ENCODE results near the gene TSC22D4.

DNA sequence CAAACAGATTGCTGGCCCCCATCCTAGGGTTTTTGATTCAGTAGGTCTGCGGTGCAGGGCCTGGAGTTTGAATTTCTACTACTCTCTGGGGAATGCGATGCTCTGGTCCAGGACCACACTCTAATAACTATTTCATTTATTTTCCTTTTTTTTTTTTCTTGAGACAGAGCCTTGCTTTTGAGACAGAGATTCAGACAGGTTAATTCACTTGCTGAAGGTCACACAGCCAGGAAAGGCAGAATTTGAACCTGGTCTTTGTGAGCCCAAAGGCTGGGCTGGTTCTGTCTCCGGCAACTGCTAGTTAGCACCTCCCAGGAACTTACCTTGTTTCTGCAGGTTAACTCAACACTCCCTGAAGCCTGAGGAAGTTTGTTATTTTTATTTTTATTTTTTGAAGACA is 26.5 kb downstream of the TSC22D4 start:
- TF ChIP-seq, protein P1, sequence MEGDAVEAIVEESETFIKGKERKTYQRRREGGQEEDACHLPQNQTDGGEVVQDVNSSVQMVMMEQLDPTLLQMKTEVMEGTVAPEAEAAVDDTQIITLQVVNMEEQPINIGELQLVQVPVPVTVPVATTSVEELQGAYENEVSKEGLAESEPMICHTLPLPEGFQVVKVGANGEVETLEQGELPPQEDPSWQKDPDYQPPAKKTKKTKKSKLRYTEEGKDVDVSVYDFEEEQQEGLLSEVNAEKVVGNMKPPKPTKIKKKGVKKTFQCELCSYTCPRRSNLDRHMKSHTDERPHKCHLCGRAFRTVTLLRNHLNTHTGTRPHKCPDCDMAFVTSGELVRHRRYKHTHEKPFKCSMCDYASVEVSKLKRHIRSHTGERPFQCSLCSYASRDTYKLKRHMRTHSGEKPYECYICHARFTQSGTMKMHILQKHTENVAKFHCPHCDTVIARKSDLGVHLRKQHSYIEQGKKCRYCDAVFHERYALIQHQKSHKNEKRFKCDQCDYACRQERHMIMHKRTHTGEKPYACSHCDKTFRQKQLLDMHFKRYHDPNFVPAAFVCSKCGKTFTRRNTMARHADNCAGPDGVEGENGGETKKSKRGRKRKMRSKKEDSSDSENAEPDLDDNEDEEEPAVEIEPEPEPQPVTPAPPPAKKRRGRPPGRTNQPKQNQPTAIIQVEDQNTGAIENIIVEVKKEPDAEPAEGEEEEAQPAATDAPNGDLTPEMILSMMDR (conservative IDR thresholded peaks at IDR 0.05; ENCODE audit: low read depth in 2 of 2) = no peak
- TF ChIP-seq POLR2AphosphoS5 (IDR thresholded peaks at IDR 0.05; ENCODE audit: low read depth) (no peak), EZH2 (IDR thresholded peaks at IDR 0.05; ENCODE audit: low read depth, unreplicated experiment) (no peak), ZNF114 (CRISPR knock-in tag; IDR thresholded peaks at IDR 0.05) (no peak), EZH2phosphoT487 (IDR thresholded peaks at IDR 0.05; ENCODE audit: unreplicated experiment) (no peak), CREB1 (CRISPR knock-in tag; IDR thresholded peaks at IDR 0.05; ENCODE audit: low read depth) (no peak), JUNB (IDR thresholded peaks at IDR 0.05; ENCODE audit: unreplicated experiment) (no peak), STAT1 (IDR thresholded peaks at IDR 0.05; ENCODE audit: unreplicated experiment) (no peak)
- TF ChIP-seq, protein P2, sequence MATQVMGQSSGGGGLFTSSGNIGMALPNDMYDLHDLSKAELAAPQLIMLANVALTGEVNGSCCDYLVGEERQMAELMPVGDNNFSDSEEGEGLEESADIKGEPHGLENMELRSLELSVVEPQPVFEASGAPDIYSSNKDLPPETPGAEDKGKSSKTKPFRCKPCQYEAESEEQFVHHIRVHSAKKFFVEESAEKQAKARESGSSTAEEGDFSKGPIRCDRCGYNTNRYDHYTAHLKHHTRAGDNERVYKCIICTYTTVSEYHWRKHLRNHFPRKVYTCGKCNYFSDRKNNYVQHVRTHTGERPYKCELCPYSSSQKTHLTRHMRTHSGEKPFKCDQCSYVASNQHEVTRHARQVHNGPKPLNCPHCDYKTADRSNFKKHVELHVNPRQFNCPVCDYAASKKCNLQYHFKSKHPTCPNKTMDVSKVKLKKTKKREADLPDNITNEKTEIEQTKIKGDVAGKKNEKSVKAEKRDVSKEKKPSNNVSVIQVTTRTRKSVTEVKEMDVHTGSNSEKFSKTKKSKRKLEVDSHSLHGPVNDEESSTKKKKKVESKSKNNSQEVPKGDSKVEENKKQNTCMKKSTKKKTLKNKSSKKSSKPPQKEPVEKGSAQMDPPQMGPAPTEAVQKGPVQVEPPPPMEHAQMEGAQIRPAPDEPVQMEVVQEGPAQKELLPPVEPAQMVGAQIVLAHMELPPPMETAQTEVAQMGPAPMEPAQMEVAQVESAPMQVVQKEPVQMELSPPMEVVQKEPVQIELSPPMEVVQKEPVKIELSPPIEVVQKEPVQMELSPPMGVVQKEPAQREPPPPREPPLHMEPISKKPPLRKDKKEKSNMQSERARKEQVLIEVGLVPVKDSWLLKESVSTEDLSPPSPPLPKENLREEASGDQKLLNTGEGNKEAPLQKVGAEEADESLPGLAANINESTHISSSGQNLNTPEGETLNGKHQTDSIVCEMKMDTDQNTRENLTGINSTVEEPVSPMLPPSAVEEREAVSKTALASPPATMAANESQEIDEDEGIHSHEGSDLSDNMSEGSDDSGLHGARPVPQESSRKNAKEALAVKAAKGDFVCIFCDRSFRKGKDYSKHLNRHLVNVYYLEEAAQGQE (IDR thresholded peaks at IDR 0.05; ENCODE audit: unreplicated experiment) = no peak
- TF ChIP-seq, protein P3, sequence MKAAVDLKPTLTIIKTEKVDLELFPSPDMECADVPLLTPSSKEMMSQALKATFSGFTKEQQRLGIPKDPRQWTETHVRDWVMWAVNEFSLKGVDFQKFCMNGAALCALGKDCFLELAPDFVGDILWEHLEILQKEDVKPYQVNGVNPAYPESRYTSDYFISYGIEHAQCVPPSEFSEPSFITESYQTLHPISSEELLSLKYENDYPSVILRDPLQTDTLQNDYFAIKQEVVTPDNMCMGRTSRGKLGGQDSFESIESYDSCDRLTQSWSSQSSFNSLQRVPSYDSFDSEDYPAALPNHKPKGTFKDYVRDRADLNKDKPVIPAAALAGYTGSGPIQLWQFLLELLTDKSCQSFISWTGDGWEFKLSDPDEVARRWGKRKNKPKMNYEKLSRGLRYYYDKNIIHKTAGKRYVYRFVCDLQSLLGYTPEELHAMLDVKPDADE (IDR thresholded peaks at IDR 0.05) = no peak
